IMR-90 (cell line): ENCODE measurements around the gene NAPSA. TPM values are rescaled to one million over a fixed set of nuclear protein-coding genes. Genes with fewer than 3 reads are reported as not detected.
"Not testable (repeated sequence)": the region's sequence is repeated elsewhere in the genome, so short reads cannot be mapped to it uniquely, and the experiment has no call there.

ENCODE experiments used
- ATAC-seq: fragments of 200-7000 bp; cut with Tn5 transposase; 2 replicates; pipeline ENCODE4 v1.9.1; 2020; ENCODE audit warnings: low read depth, mild to moderate bottlenecking, moderate library complexity
- BruUV-seq: library from RNA; stranded (reverse); fragments of 400-500 nt; replicated peaks from 2 replicates; lab custom pipeline; 2021; lab: Mats Ljungman, UMichigan
- CTCF ChIA-PET: fragments of 300-600 bp; formaldehyde crosslinking; extraction: SDS; loops from one replicate; lab custom pipeline; 2021; ENCODE audit warnings: antibody characterized with exemption; lab: Yijun Ruan, JAX
- POLR2A ChIA-PET: fragments of 300-600 bp; sonication (Branson Sonifier 250); formaldehyde crosslinking; loops from one replicate; lab custom pipeline; 2022; ENCODE audit warnings: antibody characterized with exemption; ENCODE audit not compliant: unreplicated experiment; lab: Charles Lee
- DNase-seq: peaks from one replicate; pipeline ENCODE4 v3.0.0; 2013
- H2AFZ ChIP-seq: replicated peaks from 2 replicates; pipeline ENCODE3; 2013; ENCODE audit warnings: low read length, mild to moderate bottlenecking; ENCODE audit not compliant: poor library complexity
- H2AK5ac ChIP-seq: 2 replicates; pipeline ENCODE4 v1.6.1; 2013; ENCODE audit warnings: low read depth, low read length, inconsistent platforms
- H2AK9ac ChIP-seq: replicated peaks from 2 replicates; pipeline ENCODE3; 2013; ENCODE audit warnings: mild to moderate bottlenecking, low read depth, low read length, moderate library complexity; ENCODE audit not compliant: poor library complexity
- H2BK120ac ChIP-seq: 2 replicates; pipeline ENCODE4 v1.6.1; 2013; ENCODE audit warnings: low read depth, low read length, inconsistent platforms
- H2BK15ac ChIP-seq: 3 replicates; pipeline ENCODE4 v1.6.1; 2013; ENCODE audit warnings: low read depth, low read length, inconsistent platforms
- H2BK20ac ChIP-seq: 2 replicates; pipeline ENCODE4 v1.6.1; 2013; ENCODE audit warnings: low read depth, mild to moderate bottlenecking, inconsistent platforms, low read length, moderate library complexity
- H2BK5ac ChIP-seq: 2 replicates; pipeline ENCODE4 v1.6.1; 2013; ENCODE audit warnings: mild to moderate bottlenecking, low read depth, low read length, inconsistent platforms; ENCODE audit not compliant: poor library complexity, severe bottlenecking
- H3K14ac ChIP-seq: replicated peaks from 2 replicates; pipeline ENCODE4 v1.6.1; 2013; ENCODE audit warnings: low read depth, low read length, inconsistent platforms
- H3K18ac ChIP-seq: 2 replicates; pipeline ENCODE4 v1.6.1; 2013; ENCODE audit warnings: low read depth, low read length, control low read depth
- H3K23ac ChIP-seq: 2 replicates; pipeline ENCODE4 v1.6.1; 2013; ENCODE audit warnings: low read depth, low read length, inconsistent platforms
- H3K27ac ChIP-seq: 2 replicates; pipeline ENCODE4 v1.5.1; 2013; ENCODE audit warnings: mild to moderate bottlenecking, control low read depth, low read length; ENCODE audit not compliant: insufficient read depth
- H3K27me3 ChIP-seq: 2 replicates; pipeline ENCODE4 v1.6.1; 2013; ENCODE audit warnings: low read length; ENCODE audit not compliant: control insufficient read depth, insufficient read depth
- H3K36me3 ChIP-seq: 2 replicates; pipeline ENCODE4 v1.6.1; 2013; ENCODE audit warnings: low read length, mixed read lengths; ENCODE audit not compliant: control insufficient read depth, insufficient read depth
- H3K4ac ChIP-seq: 2 replicates; pipeline ENCODE4 v1.6.1; 2013; ENCODE audit warnings: low read depth, low read length, inconsistent platforms
- H3K4me1 ChIP-seq: 2 replicates; pipeline ENCODE4 v1.6.1; 2013; ENCODE audit warnings: low read length, mixed read lengths; ENCODE audit not compliant: control insufficient read depth, insufficient read depth
- H3K4me2 ChIP-seq: 2 replicates; pipeline ENCODE4 v1.6.1; 2013; ENCODE audit warnings: low read depth, mild to moderate bottlenecking, control low read depth, low read length, moderate library complexity
- H3K4me3 ChIP-seq: 2 replicates; pipeline ENCODE4 v1.5.1; 2013; ENCODE audit warnings: low read depth, mild to moderate bottlenecking, control low read depth, low read length, moderate library complexity; ENCODE audit not compliant: insufficient read depth
- H3K56ac ChIP-seq: 2 replicates; pipeline ENCODE4 v1.6.1; 2013; ENCODE audit warnings: low read length, inconsistent platforms; ENCODE audit not compliant: insufficient read depth; ENCODE audit errors: extremely low read depth
- H3K79me1 ChIP-seq, 2 experiments: 2 replicates each; pipeline ENCODE4 v1.6.1; 2013; ENCODE audit warnings: low read length in 2 of 2, inconsistent platforms in 1 of 2, low read depth in 1 of 2
- H3K9ac ChIP-seq: 2 replicates; pipeline ENCODE4 v1.6.1; 2013; ENCODE audit warnings: low read depth, low read length, control low read depth
- H3K9me1 ChIP-seq: 2 replicates; pipeline ENCODE4 v1.6.1; 2013; ENCODE audit warnings: low read length, inconsistent platforms; ENCODE audit not compliant: insufficient read depth
- H3K9me3 ChIP-seq: 2 replicates; pipeline ENCODE4 v1.6.1; 2013; ENCODE audit warnings: low read length; ENCODE audit not compliant: control insufficient read depth, insufficient read depth
- H4K20me1 ChIP-seq: 2 replicates; pipeline ENCODE4 v1.6.1; 2013; ENCODE audit warnings: low read length, inconsistent platforms; ENCODE audit not compliant: insufficient read depth
- H4K5ac ChIP-seq: 2 replicates; pipeline ENCODE4 v1.6.1; 2013; ENCODE audit warnings: mild to moderate bottlenecking, low read depth, low read length, control low read depth
- H4K8ac ChIP-seq, 2 experiments: 2 replicates each; pipeline ENCODE4 v1.6.1; 2013; ENCODE audit warnings: low read depth in 2 of 2, low read length in 2 of 2, control low read depth in 1 of 2, inconsistent platforms in 1 of 2
- H4K91ac ChIP-seq: 2 replicates; pipeline ENCODE4 v1.6.1; 2013; ENCODE audit warnings: low read depth, low read length, inconsistent platforms; ENCODE audit not compliant: insufficient read depth
- CTCF ChIP-seq: conservative IDR thresholded peaks from 2 replicates; pipeline ENCODE4 v1.5.1; 2012; ENCODE audit warnings: mild to moderate bottlenecking, low read depth, low read length, improper control_type of control experiment
- MAZ ChIP-seq: IDR thresholded peaks from 2 replicates; pipeline ENCODE4 v1.6.1; 2012; ENCODE audit warnings: low read depth, mild to moderate bottlenecking, low read length, improper control_type of control experiment, moderate library complexity, borderline replicate concordance
- RCOR1 ChIP-seq: IDR thresholded peaks from 2 replicates; pipeline ENCODE4 v1.6.1; 2012; ENCODE audit warnings: mild to moderate bottlenecking, low read length, improper control_type of control experiment; ENCODE audit not compliant: insufficient replicate concordance
- WGBS, 2 experiments: methylation state at CpG; one replicate each; pipeline versions ENCODE4 v1.1.5 to v1.1.7; 2013; ENCODE audit warnings: missing lambda C conversion rate in 2 of 2; ENCODE audit not compliant: insufficient read length in 1 of 2; ENCODE audit errors: extremely low coverage in 2 of 2; 5-methylcytosine and 5-hydroxymethylcytosine counted together
- dilution Hi-C: fragments of 300-500 bp; cut with HindIII; formaldehyde crosslinking; loops from one replicate; pipeline ENCODE4 v1.14.3; 2018; ENCODE audit warnings: low sequenced_read_pairs; ENCODE audit not compliant: unreplicated experiment
- in situ Hi-C: fragments of 300-500 bp; cut with MboI; formaldehyde crosslinking; loops from 3 replicates; pipeline ENCODE4 v1.14.3; 2019; ENCODE audit warnings: low sequenced_read_pairs, inconsistent platforms, mixed read lengths
- intact Hi-C: fragments of 100-400 bp; cut with micrococcal nuclease; formaldehyde crosslinking; loops from 2 replicates; pipeline ENCODE4 v1.10.0; 2022
- polyA plus RNA-seq, 3 experiments: library from polyadenylated mRNA; depleted of rRNA; stranded (reverse); fragments of >200 nt; gene quantifications; 2 replicates each; pipeline ENCODE4 v1.2.3, GENCODE V29; 2012; ENCODE audit warnings: low replicate concordance in 1 of 3
- total RNA-seq: library from RNA; depleted of rRNA; stranded (reverse); fragments of >200 nt; gene quantifications from 2 replicates; pipeline ENCODE4 v1.2.3, GENCODE V29; 2012
- TF ChIP-seq, protein P1 (sequence below): fragments of 150-350 bp; IDR thresholded peaks from 2 replicates; pipeline ENCODE4 v1.6.1; 2016; ENCODE audit warnings: low read depth, mild to moderate bottlenecking, low read length, moderate library complexity, borderline replicate concordance

Gene NAPSA
- total and polyA plus RNA-seq, 2 of the 4 experiments (the other 2 are of a cell fraction), result 0.39 TPM; not detected in 1

DNA sequence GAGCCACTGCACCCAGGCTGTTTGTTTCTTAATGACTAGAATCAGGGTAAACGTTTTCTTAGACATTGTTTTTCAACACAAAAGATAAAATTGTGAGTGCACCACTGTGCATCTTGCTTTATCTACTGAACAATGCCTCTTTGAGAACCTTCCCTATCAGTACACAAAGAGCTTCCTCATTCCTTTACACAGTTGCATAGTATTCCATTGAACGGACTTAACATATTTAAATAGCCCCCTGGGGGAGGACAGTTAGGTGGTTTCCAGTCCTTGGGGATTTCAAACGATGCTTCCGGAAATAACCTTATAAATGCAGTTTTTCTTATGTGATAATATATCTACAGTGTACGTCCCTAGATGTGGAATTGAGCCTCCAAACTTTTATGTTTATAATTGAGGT lies 27.3 kb upstream of the NAPSA start:
- WGBS, 2 experiments, result no CpG with 5 or more reads among the region's 5 CpGs
- H4K5ac ChIP-seq, result no peak overlapping the region
- no peak overlapping the region for H3K4ac ChIP-seq
- no TSS peak for BruUV-seq
- H2AFZ ChIP-seq, result no peak overlapping the region
- H3K36me3 ChIP-seq, result peaks cover 3% of the 10 kb centered on the region
- no peak overlapping the region for H3K4me3 ChIP-seq
- H3K14ac ChIP-seq, result no peak overlapping the region
- no peak overlapping the region for H2BK15ac ChIP-seq
- no peak overlapping the region for H2AK9ac ChIP-seq
- no peak overlapping the region for H4K91ac ChIP-seq
- no peaks in the 10 kb centered on the region for H4K20me1 ChIP-seq
- no peak overlapping the region for H3K4me2 ChIP-seq
- H3K18ac ChIP-seq, result no peak overlapping the region
- in situ Hi-C loops (no loop called here), dilution Hi-C loops (no loop called here), intact Hi-C loops (no loop called here)
- no peak overlapping the region for H3K23ac ChIP-seq
- H3K9me1 ChIP-seq, result no peaks in the 10 kb centered on the region
- H4K8ac ChIP-seq, result no peak overlapping the region
- H2AK5ac ChIP-seq, result no peak overlapping the region
- H2BK120ac ChIP-seq, result no peak overlapping the region
- H2BK20ac ChIP-seq, result no peak overlapping the region
- no peak overlapping the region for H3K56ac ChIP-seq
- DNase-seq, result no peak
- H3K9me3 ChIP-seq, result no peaks in the 10 kb centered on the region
- no peaks in the 10 kb centered on the region for H3K27me3 ChIP-seq
- no peaks in the 10 kb centered on the region for H3K4me1 ChIP-seq
- no peak overlapping the region for H3K9ac ChIP-seq
- no peak overlapping the region for H3K27ac ChIP-seq
- H3K79me1 ChIP-seq, result peaks cover 3 to 12% of the 10 kb centered on the region in 2 experiments
- ATAC-seq, result no peak
- POLR2A ChIA-PET, result no interaction called here
- CTCF ChIA-PET, result no interaction called here
- no peak overlapping the region for H2BK5ac ChIP-seq
- TF ChIP-seq, protein P1, sequence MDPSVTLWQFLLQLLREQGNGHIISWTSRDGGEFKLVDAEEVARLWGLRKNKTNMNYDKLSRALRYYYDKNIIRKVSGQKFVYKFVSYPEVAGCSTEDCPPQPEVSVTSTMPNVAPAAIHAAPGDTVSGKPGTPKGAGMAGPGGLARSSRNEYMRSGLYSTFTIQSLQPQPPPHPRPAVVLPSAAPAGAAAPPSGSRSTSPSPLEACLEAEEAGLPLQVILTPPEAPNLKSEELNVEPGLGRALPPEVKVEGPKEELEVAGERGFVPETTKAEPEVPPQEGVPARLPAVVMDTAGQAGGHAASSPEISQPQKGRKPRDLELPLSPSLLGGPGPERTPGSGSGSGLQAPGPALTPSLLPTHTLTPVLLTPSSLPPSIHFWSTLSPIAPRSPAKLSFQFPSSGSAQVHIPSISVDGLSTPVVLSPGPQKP, result no peak
- TF ChIP-seq MAZ (no peak), CTCF (no peak), RCOR1 (no peak)

- H3K9me3 ChIP-seq, dilution Hi-C loops, DNase-seq, H2AK5ac ChIP-seq, H4K91ac ChIP-seq, H3K9me1 ChIP-seq, H3K14ac ChIP-seq, H2AK9ac ChIP-seq, in situ Hi-C loops, H3K36me3 ChIP-seq, H3K56ac ChIP-seq, POLR2A ChIA-PET, H3K18ac ChIP-seq, H2AFZ ChIP-seq, H4K5ac ChIP-seq, ATAC-seq, H4K8ac ChIP-seq, H3K4me2 ChIP-seq, H3K4me3 ChIP-seq, H3K4me1 ChIP-seq, H3K4ac ChIP-seq, H2BK5ac ChIP-seq, H3K27ac ChIP-seq, BruUV-seq, H2BK15ac ChIP-seq, intact Hi-C loops, H2BK120ac ChIP-seq, H2BK20ac ChIP-seq, H4K20me1 ChIP-seq, CTCF ChIA-PET, H3K27me3 ChIP-seq, H3K9ac ChIP-seq, H3K23ac ChIP-seq: not testable (repeated sequence)
- WGBS, 2 experiments, result 100% methylated on average over 5 of the region's 23 CpGs; no CpG with 5 or more reads in 1 of the 2 experiments
- H3K79me1 ChIP-seq, result peaks cover 7 to 27% of the 10 kb centered on the region in 2 experiments
Observed at GRCh38 chr19:50390952-50391351, 25.5 kb upstream of the NAPSA start.
